PC-3 (cell line): ENCODE results near the gene ATG2A. TPM values are rescaled to one million over a fixed set of nuclear protein-coding genes. Genes with fewer than 3 reads are reported as not detected.

ENCODE experiments used
- ATAC-seq: fragments of 200-7000 bp; cut with Tn5 transposase; 2 replicates; pipeline ENCODE4 v1.9.1; 2020; ENCODE audit warnings: mild to moderate bottlenecking, moderate library complexity
- BruUV-seq: library from RNA; stranded (reverse); fragments of 400-500 nt; replicated peaks from 2 replicates; lab custom pipeline; 2021; lab: Mats Ljungman, UMichigan
- CTCF ChIA-PET: fragments of 300-600 bp; sonication (Branson Sonifier 250); formaldehyde crosslinking; loops from one replicate; lab custom pipeline; 2022; ENCODE audit warnings: antibody characterized with exemption; lab: Charles Lee
- POLR2A ChIA-PET: fragments of 300-600 bp; sonication (Branson Sonifier 250); formaldehyde crosslinking; loops from one replicate; lab custom pipeline; 2022; ENCODE audit warnings: antibody characterized with exemption; ENCODE audit not compliant: unreplicated experiment; lab: Charles Lee
- DNase-seq: peaks from one replicate; pipeline ENCODE4 v3.0.0-alpha.2; 2015
- H2AFZ ChIP-seq: fragments of 300-600 bp; sonication (generic); 2 replicates; pipeline ENCODE4 v1.6.0; 2016; ENCODE audit warnings: antibody characterized with exemption, low read length
- H3F3A ChIP-seq: fragments of 300-600 bp; sonication (generic); one replicate; pipeline ENCODE4 v1.6.0; 2017; ENCODE audit warnings: antibody characterized with exemption, low read length, control low read depth, mild to moderate bottlenecking; ENCODE audit not compliant: unreplicated experiment
- H3K27ac ChIP-seq: fragments of 300-600 bp; sonication (generic); 2 replicates; pipeline ENCODE4 v1.5.1; 2016; ENCODE audit warnings: mild to moderate bottlenecking, low read length
- H3K27me3 ChIP-seq: fragments of 300-600 bp; sonication (generic); 2 replicates; pipeline ENCODE4 v1.6.1; 2016; ENCODE audit warnings: low read length, mixed read lengths
- H3K36me3 ChIP-seq: fragments of 300-600 bp; sonication (generic); 2 replicates; pipeline ENCODE4 v1.6.1; 2016; ENCODE audit warnings: low read depth, mixed run types, low read length, mixed read lengths
- H3K4me1 ChIP-seq: fragments of 300-600 bp; sonication (generic); 2 replicates; pipeline ENCODE4 v1.5.1; 2016; ENCODE audit warnings: low read length; ENCODE audit not compliant: insufficient read depth
- H3K4me2 ChIP-seq: fragments of 300-600 bp; sonication (generic); 2 replicates; pipeline ENCODE4 v1.6.0; 2016; ENCODE audit warnings: low read length
- H3K4me3 ChIP-seq: fragments of 300-600 bp; sonication (generic); 2 replicates; pipeline ENCODE4 v1.5.1; 2016; ENCODE audit warnings: mild to moderate bottlenecking, low read length, mixed read lengths
- H3K79me2 ChIP-seq: fragments of 300-600 bp; sonication (generic); 2 replicates; pipeline ENCODE4 v1.6.1; 2017; ENCODE audit warnings: low read length, mixed read lengths
- H3K9ac ChIP-seq: fragments of 300-600 bp; sonication (generic); 2 replicates; pipeline ENCODE4 v1.6.0; 2016; ENCODE audit warnings: mild to moderate bottlenecking, low read length
- H3K9me2 ChIP-seq: fragments of 300-600 bp; sonication (generic); replicated peaks from 2 replicates; pipeline ENCODE4 v1.6.1; 2016; ENCODE audit warnings: mixed run types, low read length, mixed read lengths
- H3K9me3 ChIP-seq: fragments of 300-600 bp; sonication (generic); 2 replicates; pipeline ENCODE4 v1.6.1; 2016; ENCODE audit warnings: low read length, mixed read lengths
- H4K20me1 ChIP-seq: fragments of 300-600 bp; sonication (generic); 2 replicates; pipeline ENCODE4 v1.6.1; 2016; ENCODE audit warnings: low read length, mixed read lengths
- CTCF ChIP-seq: fragments of 300-600 bp; sonication (generic); conservative IDR thresholded peaks from 2 replicates; pipeline ENCODE4 v1.5.1; 2017; ENCODE audit warnings: antibody characterized with exemption, low read depth, mild to moderate bottlenecking, low read length
- EZH2 ChIP-seq: fragments of 300-600 bp; sonication (generic); IDR thresholded peaks from one replicate; pipeline ENCODE4 v1.6.1; 2017; ENCODE audit warnings: antibody characterized with exemption, mild to moderate bottlenecking, low read length; ENCODE audit not compliant: unreplicated experiment
- EZH2phosphoT487 ChIP-seq: fragments of 300-600 bp; sonication (generic); IDR thresholded peaks from 2 replicates; pipeline ENCODE4 v1.6.1; 2018; ENCODE audit warnings: mild to moderate bottlenecking, antibody characterized with exemption, low read length, borderline replicate concordance
- intact Hi-C: fragments of 100-400 bp; cut with micrococcal nuclease; formaldehyde crosslinking; loops from 2 replicates; pipeline ENCODE4 v1.9.0; 2023
- total RNA-seq: library from RNA; depleted of rRNA; stranded (reverse); fragments of >200 nt; gene quantifications from 2 replicates; pipeline ENCODE4 v1.2.3, GENCODE V29; 2014

The ATG2A gene
- total RNA-seq, 1 experiment from 2014 or later = 45.6 TPM

GRCh38 chr11:64893194-64894069 lies 23.6 kb downstream of the ATG2A start:
- no peak overlapping the region for H3K27ac ChIP-seq
- CTCF ChIA-PET = interaction anchor here (1.0 to 1.2 kb wide), 3 partner anchors 45 to 49 kb away, joined by 3 to 5 read pairs (median 3); partner anchors contain the start of gene CDC42BPG
- H3F3A ChIP-seq = no peaks in the 10 kb centered on the region
- no peaks in the 10 kb centered on the region for H3K9me3 ChIP-seq
- H4K20me1 ChIP-seq = no peaks in the 10 kb centered on the region
- no peak for DNase-seq
- peaks cover 5% of the 10 kb centered on the region; the same call in 1 of the 2 replicates for H3K36me3 ChIP-seq
- peaks cover 8% of the 10 kb centered on the region for H3K4me1 ChIP-seq
- no peaks in the 10 kb centered on the region for H3K79me2 ChIP-seq
- H3K4me2 ChIP-seq = no peak overlapping the region
- TF ChIP-seq EZH2phosphoT487 (no peak), CTCF (no peak), EZH2 (no peak)
- BruUV-seq = no TSS peak
- H2AFZ ChIP-seq = no peak overlapping the region
- H3K9me2 ChIP-seq = no peaks in the 10 kb centered on the region
- intact Hi-C loops = loop anchor here (1.0 kb wide), 1 partner anchor 46 kb away; no protein-coding TSS in a partner anchor
- POLR2A ChIA-PET = no interaction called here
- H3K9ac ChIP-seq = no peak overlapping the region
- H3K4me3 ChIP-seq = no peak overlapping the region
- H3K27me3 ChIP-seq = no peaks in the 10 kb centered on the region
- ATAC-seq = no peak

- BruUV-seq = no TSS peak
- H3K27me3 ChIP-seq = no peaks in the 10 kb centered on the region
- ChIA-PET POLR2A (no interaction called here), CTCF (interaction anchor here (1.0 kb wide), 1 partner anchor 44 kb away, joined by 5 read pairs; no protein-coding TSS in a partner anchor)
- no peak overlapping the region for H2AFZ ChIP-seq
- intact Hi-C loops = no loop called here
- no peak for TF ChIP-seq CTCF
- TF ChIP-seq EZH2 = no peak
- no peak for TF ChIP-seq EZH2phosphoT487
- no peaks in the 10 kb centered on the region for H4K20me1 ChIP-seq
- H3K36me3 ChIP-seq = peaks cover 5% of the 10 kb centered on the region; the same call in 1 of the 2 replicates
- H3K79me2 ChIP-seq = no peaks in the 10 kb centered on the region
- H3K27ac ChIP-seq = no peak overlapping the region
- no peak overlapping the region for H3K9ac ChIP-seq
- ATAC-seq = no peak
- no peaks in the 10 kb centered on the region for H3K9me3 ChIP-seq
- no peak overlapping the region for H3K4me3 ChIP-seq
- H3K9me2 ChIP-seq = no peaks in the 10 kb centered on the region
- H3F3A ChIP-seq = no peaks in the 10 kb centered on the region
- H3K4me1 ChIP-seq = peaks cover 13% of the 10 kb centered on the region
- DNase-seq = no peak
- no peak overlapping the region for H3K4me2 ChIP-seq
These were observed 24.2 kb downstream of the ATG2A start for GRCh38 chr11:64892838-64893193.

GRCh38 chr11:64892411-64892831 lies 24.6 kb downstream of the ATG2A start:
- Histone ChIP-seq H3K4me3 (no peak overlapping the region), H3K9me2 (no peaks in the 10 kb centered on the region), H3K9ac (no peak overlapping the region), H4K20me1 (no peaks in the 10 kb centered on the region), H3K79me2 (no peaks in the 10 kb centered on the region), H3K9me3 (no peaks in the 10 kb centered on the region), H3K36me3 (peaks cover 3% of the 10 kb centered on the region; the same call in 1 of the 2 replicates), H3K27me3 (no peaks in the 10 kb centered on the region), H3F3A (no peaks in the 10 kb centered on the region), H3K4me1 (peaks cover 13% of the 10 kb centered on the region), H2AFZ (no peak overlapping the region), H3K4me2 (no peak overlapping the region), H3K27ac (no peak overlapping the region)
- ATAC-seq (no peak), DNase-seq (no peak)
- ChIA-PET CTCF (interaction anchor here (1.0 kb wide), 1 partner anchor 44 kb away, joined by 5 read pairs; no protein-coding TSS in a partner anchor), POLR2A (no interaction called here)
- no TSS peak for BruUV-seq
- no peak for TF ChIP-seq EZH2phosphoT487
- TF ChIP-seq EZH2 = no peak
- no peak for TF ChIP-seq CTCF
- intact Hi-C loops = no loop called here
